ENCODE measurements around the gene NFYA. TPM values are rescaled to one million over a fixed set of nuclear protein-coding genes. Genes with fewer than 3 reads are reported as not detected.
"Not testable (repeated sequence)": the region's sequence is repeated elsewhere in the genome, so short reads cannot be mapped to it uniquely, and the experiment has no call there.

The NFYA gene
- polyA plus RNA-seq, 1 donor, result 29.3 TPM

DNA sequence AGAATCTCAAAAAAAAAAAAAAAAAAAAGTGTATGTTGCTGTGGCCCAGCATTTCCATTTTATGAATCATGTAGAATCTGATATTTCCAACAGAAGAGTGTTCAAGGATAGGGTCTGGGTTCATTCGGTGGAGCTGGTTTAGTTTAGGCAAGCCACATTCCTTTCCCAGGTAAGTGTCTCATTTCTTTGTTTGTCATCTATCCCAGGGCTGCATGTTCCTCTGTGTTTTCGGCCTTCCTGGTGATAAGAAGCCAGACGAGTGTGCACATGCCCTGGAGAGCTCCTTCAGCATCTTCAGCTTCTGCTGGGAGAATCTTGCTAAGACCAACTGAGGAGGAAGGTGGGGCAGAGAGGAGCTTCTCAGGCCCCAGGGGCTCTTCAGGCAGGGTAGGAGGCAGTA, 38.2 kb downstream of the NFYA start:
- Histone ChIP-seq H3K4me3 (ENCODE audit: low read length) (no peak overlapping the region), H3K27me3 (ENCODE audit: control insufficient read depth, insufficient read depth, low read length) (no peaks in the 10 kb centered on the region), H3K9me3 (ENCODE audit: control insufficient read depth, low read depth, low read length) (no peaks in the 10 kb centered on the region), H3K4me1 (ENCODE audit: control insufficient read depth, insufficient read depth, low read length) (no peaks in the 10 kb centered on the region), H3K36me3 (ENCODE audit: control insufficient read depth, insufficient read depth, low read length) (no peaks in the 10 kb centered on the region), H3K27ac (ENCODE audit: low read length) (no peak overlapping the region)
- no peak for DNase-seq
- no CpG with 5 or more reads among the region's 3 CpGs for WGBS (ENCODE audit: insufficient coverage, low lambda C conversion rate)

DNA sequence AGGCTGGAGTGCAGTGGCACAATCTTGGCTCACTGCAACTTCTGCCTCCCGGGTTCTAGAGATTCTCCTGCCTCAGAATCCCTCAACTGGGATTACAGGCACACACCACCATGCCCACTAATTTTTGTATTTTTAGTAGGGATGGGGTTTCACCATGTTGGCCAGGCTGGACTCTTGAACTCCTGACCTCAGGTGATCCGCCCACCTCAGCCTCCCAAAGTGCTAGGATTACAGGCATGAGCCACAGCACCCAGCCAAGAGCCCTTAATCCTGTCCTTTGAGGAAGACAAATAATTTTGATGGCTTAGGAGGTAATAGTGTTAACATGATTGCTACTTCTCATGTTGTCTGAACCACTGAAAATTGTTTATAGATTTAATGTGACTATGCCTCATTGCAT, 42.3 kb downstream of the NFYA start:
- H3K4me3 ChIP-seq (ENCODE audit: low read length); H3K27me3 ChIP-seq (ENCODE audit: control insufficient read depth, insufficient read depth, low read length); H3K36me3 ChIP-seq (ENCODE audit: control insufficient read depth, insufficient read depth, low read length); DNase-seq; H3K27ac ChIP-seq (ENCODE audit: low read length); H3K4me1 ChIP-seq (ENCODE audit: control insufficient read depth, insufficient read depth, low read length); H3K9me3 ChIP-seq (ENCODE audit: control insufficient read depth, low read depth, low read length): not testable (repeated sequence)
- no CpG with 5 or more reads among the region's 2 CpGs for WGBS (ENCODE audit: insufficient coverage, low lambda C conversion rate)

DNA sequence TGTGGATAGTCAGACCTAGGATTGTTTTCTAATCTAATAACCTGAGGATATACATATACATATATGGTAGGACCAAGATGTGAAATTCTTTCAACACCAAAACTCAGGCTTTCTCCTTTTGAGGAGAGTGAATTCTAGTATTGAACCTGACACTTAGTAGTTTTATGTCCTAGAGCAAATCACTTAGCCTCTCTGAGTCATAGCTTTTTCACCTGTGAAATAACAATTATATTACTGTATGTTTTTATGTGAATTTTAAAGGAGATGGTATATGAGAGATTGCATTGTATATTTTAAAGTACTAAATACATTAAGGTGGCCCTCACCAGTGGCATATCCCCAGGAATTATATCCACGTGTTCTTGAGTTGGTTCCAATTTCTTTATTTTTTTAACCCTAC, 46.7 kb downstream of the NFYA start:
- no peak for DNase-seq
- Histone ChIP-seq H3K4me3 (ENCODE audit: low read length) (no peak overlapping the region), H3K4me1 (ENCODE audit: control insufficient read depth, insufficient read depth, low read length) (no peaks in the 10 kb centered on the region), H3K36me3 (ENCODE audit: control insufficient read depth, insufficient read depth, low read length) (peaks cover 3% of the 10 kb centered on the region), H3K27ac (ENCODE audit: low read length) (no peak overlapping the region), H3K27me3 (ENCODE audit: control insufficient read depth, insufficient read depth, low read length) (no peaks in the 10 kb centered on the region), H3K9me3 (ENCODE audit: control insufficient read depth, low read depth, low read length) (no peaks in the 10 kb centered on the region)
- 78% methylated on average over 1 of the region's 1 CpG for WGBS (ENCODE audit: insufficient coverage, low lambda C conversion rate)

DNA sequence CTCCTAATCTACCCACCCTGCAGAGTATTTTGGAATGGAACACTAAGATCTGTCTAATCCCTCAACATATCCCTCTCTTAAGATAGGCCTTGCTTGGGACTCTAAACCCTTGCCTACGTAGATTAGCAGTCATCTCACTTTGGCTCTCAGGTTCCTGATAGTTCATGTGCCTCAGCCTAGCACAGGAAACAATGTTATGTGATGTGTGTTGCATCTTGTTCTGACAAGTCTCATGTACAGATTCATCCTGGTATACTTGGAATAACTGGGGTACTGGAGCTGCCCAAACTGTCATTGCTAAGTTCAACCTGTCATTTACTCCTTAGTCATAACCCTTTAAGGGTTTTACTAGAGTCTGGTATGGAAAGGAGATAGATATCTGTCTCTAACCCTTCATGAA, 47.3 kb downstream of the NFYA start:
- no CpG with 5 or more reads among the region's 1 CpG for WGBS (ENCODE audit: insufficient coverage, low lambda C conversion rate)
- H3K27ac ChIP-seq (ENCODE audit: low read length), result no peak overlapping the region
- no peak overlapping the region for H3K4me3 ChIP-seq (ENCODE audit: low read length)

DNA sequence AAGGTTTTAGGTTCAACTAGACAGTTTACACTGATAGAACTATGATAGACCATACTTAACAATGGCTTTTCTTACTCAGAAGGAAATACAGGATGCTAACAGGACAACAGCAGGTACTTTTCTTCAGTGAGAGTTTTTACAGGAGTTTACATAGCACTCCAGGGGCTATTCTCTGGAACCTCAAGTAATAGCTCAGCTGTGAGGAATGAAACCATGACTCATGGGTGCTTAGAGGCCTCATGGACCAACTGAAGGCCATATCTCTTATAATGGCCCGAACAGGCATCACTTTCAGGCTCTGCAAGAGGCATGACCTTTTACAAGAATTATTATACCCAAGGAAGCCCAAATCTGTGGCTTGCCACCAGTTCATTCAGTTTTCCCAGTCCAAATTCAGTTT, 49.6 kb downstream of the NFYA start:
- no peak for DNase-seq
- Histone ChIP-seq H3K27ac (ENCODE audit: low read length) (no peak overlapping the region), H3K27me3 (ENCODE audit: control insufficient read depth, insufficient read depth, low read length) (no peaks in the 10 kb centered on the region), H3K36me3 (ENCODE audit: control insufficient read depth, insufficient read depth, low read length) (peaks cover 3% of the 10 kb centered on the region), H3K4me3 (ENCODE audit: low read length) (no peak overlapping the region), H3K9me3 (ENCODE audit: control insufficient read depth, low read depth, low read length) (no peaks in the 10 kb centered on the region), H3K4me1 (ENCODE audit: control insufficient read depth, insufficient read depth, low read length) (no peaks in the 10 kb centered on the region)
- no CpG with 5 or more reads among the region's 1 CpG for WGBS (ENCODE audit: insufficient coverage, low lambda C conversion rate)

More for the DNA sequence above, 47.3 kb downstream of the NFYA start:
- no peak for DNase-seq
- Histone ChIP-seq H3K27me3 (ENCODE audit: control insufficient read depth, insufficient read depth, low read length) (no peaks in the 10 kb centered on the region), H3K36me3 (ENCODE audit: control insufficient read depth, insufficient read depth, low read length) (peaks cover 3% of the 10 kb centered on the region), H3K4me1 (ENCODE audit: control insufficient read depth, insufficient read depth, low read length) (no peaks in the 10 kb centered on the region), H3K9me3 (ENCODE audit: control insufficient read depth, low read depth, low read length) (no peaks in the 10 kb centered on the region)

DNA sequence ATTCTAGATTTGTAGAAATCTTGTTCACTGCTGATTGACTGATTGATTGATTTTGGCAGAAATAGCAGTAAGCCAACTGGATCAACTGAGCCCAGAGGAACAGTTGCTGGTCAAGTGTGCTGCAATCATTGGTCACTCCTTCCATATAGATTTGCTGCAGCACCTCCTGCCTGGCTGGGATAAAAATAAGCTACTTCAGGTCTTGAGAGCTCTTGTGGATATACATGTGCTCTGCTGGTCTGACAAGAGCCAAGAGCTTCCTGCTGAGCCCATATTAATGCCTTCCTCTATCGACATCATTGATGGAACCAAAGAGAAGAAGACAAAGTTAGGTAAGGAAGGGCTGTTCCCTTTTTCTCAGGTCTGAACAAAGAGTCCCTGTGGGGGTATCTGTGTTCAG, 50.1 kb downstream of the NFYA start:
- H3K36me3 ChIP-seq (ENCODE audit: control insufficient read depth, insufficient read depth, low read length), result peaks cover 3% of the 10 kb centered on the region
- H3K27me3 ChIP-seq (ENCODE audit: control insufficient read depth, insufficient read depth, low read length), result no peaks in the 10 kb centered on the region
- no peak for DNase-seq
- H3K4me1 ChIP-seq (ENCODE audit: control insufficient read depth, insufficient read depth, low read length), result no peaks in the 10 kb centered on the region
- no peak overlapping the region for H3K4me3 ChIP-seq (ENCODE audit: low read length)
- WGBS (ENCODE audit: insufficient coverage, low lambda C conversion rate), result no CpG with 5 or more reads among the region's 1 CpG
- no peaks in the 10 kb centered on the region for H3K9me3 ChIP-seq (ENCODE audit: control insufficient read depth, low read depth, low read length)
- H3K27ac ChIP-seq (ENCODE audit: low read length), result no peak overlapping the region

DNA sequence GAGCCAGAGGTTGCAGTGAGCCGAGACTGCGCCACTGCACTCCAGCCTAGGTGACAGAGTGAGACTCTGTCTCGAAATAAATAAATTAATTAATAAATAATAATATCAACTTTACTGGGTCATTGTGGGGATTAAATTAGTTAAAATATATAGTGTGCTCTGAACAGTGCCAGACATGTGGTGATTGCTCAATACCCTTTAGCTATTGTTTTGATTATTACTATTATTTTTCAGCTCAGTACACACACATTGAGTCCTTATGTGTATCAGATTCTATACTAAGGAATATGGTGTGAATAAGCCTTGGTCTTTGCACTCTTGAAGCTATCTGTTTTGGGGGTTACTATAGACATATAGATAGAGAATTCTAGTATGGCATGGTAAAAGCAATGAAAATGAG, 52.5 kb downstream of the NFYA start:
- no peaks in the 10 kb centered on the region for H3K9me3 ChIP-seq (ENCODE audit: control insufficient read depth, low read depth, low read length)
- no peaks in the 10 kb centered on the region for H3K27me3 ChIP-seq (ENCODE audit: control insufficient read depth, insufficient read depth, low read length)
- H3K36me3 ChIP-seq (ENCODE audit: control insufficient read depth, insufficient read depth, low read length), result peaks cover 3% of the 10 kb centered on the region
- no peak for DNase-seq
- H3K4me3 ChIP-seq (ENCODE audit: low read length), result no peak overlapping the region
- WGBS (ENCODE audit: insufficient coverage, low lambda C conversion rate), result 100% methylated on average over 1 of the region's 3 CpGs
- no peak overlapping the region for H3K27ac ChIP-seq (ENCODE audit: low read length)
- H3K4me1 ChIP-seq (ENCODE audit: control insufficient read depth, insufficient read depth, low read length), result no peaks in the 10 kb centered on the region

DNA sequence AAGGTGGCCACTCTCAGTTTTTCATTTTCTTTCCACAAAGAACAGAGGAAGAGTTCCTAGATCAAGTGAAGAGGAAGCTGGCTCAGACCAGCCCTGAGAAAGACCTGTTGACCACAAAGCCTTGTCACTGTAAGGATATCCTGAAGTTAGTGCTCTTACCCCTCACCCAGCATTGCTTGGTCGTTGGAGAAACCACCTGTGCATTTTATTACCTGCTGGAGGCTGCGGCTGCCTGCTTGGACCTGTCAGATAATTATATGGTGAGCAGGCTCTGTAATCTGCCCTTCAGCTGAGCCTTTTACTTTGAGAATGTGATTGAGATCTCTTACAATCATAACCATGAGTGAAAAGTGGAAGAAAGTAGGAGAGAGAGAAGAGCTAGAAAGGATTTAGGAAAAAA, 59.5 kb downstream of the NFYA start:
- no peaks in the 10 kb centered on the region for H3K9me3 ChIP-seq (ENCODE audit: control insufficient read depth, low read depth, low read length)
- H3K4me1 ChIP-seq (ENCODE audit: control insufficient read depth, insufficient read depth, low read length), result no peaks in the 10 kb centered on the region
- H3K27me3 ChIP-seq (ENCODE audit: control insufficient read depth, insufficient read depth, low read length), result no peaks in the 10 kb centered on the region
- H3K27ac ChIP-seq (ENCODE audit: low read length), result no peak overlapping the region
- WGBS (ENCODE audit: insufficient coverage, low lambda C conversion rate), result no CpG with 5 or more reads among the region's 2 CpGs
- H3K4me3 ChIP-seq (ENCODE audit: low read length), result no peak overlapping the region
- H3K36me3 ChIP-seq (ENCODE audit: control insufficient read depth, insufficient read depth, low read length), result no peaks in the 10 kb centered on the region
- DNase-seq, result no peak

DNA sequence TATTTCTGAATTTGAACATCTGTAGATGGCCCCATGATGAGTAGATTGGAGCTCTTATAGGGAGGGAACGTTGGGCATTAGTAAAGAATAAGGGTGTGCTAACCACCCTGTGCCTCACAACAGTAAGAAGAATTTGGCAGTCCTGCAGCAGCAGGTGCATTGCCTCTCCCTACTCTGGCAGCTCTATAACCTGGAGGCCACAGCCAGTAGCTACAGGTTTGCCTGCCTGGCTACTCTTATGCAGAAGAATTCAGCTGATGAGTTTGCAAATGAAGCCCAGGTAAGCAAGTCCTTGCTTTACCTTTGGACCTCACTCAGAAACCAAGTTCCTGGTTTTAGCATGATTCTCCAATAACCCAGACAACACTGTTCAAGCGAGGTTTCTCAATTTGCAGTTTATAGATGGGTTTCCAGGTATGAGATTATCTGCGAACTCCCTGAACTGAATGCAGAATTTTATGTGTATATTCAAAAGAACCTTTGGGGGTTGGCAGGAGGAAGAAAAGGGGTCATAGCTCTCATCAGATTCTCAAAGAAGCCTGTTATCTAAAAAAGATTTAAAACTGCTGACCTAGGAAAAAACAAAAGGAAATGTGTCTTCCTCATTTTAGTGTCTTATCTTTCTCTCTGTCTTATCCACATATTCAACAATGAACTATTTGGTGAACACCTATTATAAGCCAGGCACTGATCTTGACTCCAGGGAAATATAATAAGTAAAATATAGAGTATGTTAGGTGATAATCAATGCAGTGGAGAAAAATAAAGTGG, 62.5 kb downstream of the NFYA start:
- no peaks in the 10 kb centered on the region for H3K4me1 ChIP-seq (ENCODE audit: control insufficient read depth, insufficient read depth, low read length)
- no peak overlapping the region for H3K27ac ChIP-seq (ENCODE audit: low read length)
- no peak overlapping the region for H3K4me3 ChIP-seq (ENCODE audit: low read length)
- no peaks in the 10 kb centered on the region for H3K27me3 ChIP-seq (ENCODE audit: control insufficient read depth, insufficient read depth, low read length)
- DNase-seq, result peak; percentile 3 to 5
- no CpG with 5 or more reads among the region's 3 CpGs for WGBS (ENCODE audit: insufficient coverage, low lambda C conversion rate)
- no peaks in the 10 kb centered on the region for H3K9me3 ChIP-seq (ENCODE audit: control insufficient read depth, low read depth, low read length)
- H3K36me3 ChIP-seq (ENCODE audit: control insufficient read depth, insufficient read depth, low read length), result no peaks in the 10 kb centered on the region

DNA sequence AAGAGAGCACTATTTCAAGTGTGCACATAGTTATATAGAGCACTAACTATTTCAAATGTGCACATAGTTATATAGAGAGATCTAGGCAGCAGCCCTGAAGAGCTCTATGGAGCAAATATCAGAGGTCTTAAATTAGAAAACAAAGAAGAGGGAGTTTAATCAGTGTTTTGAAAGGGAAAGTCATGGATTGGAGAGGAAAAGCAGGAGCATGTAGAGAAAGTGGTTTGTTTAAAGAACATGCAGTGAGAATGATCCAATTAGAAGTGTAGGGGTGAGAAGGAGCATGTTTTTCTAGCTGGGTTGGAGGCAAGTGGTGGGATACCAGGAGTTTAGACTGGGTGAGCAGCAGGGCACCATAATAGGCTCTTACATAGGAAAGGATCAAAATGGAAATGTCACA, 64.1 kb downstream of the NFYA start:
- H3K9me3 ChIP-seq (ENCODE audit: control insufficient read depth, low read depth, low read length), result no peaks in the 10 kb centered on the region
- no peaks in the 10 kb centered on the region for H3K4me1 ChIP-seq (ENCODE audit: control insufficient read depth, insufficient read depth, low read length)
- H3K4me3 ChIP-seq (ENCODE audit: low read length), result no peak overlapping the region
- H3K36me3 ChIP-seq (ENCODE audit: control insufficient read depth, insufficient read depth, low read length), result no peaks in the 10 kb centered on the region
- DNase-seq, result no peak
- H3K27ac ChIP-seq (ENCODE audit: low read length), result no peak overlapping the region
- no peaks in the 10 kb centered on the region for H3K27me3 ChIP-seq (ENCODE audit: control insufficient read depth, insufficient read depth, low read length)

DNA sequence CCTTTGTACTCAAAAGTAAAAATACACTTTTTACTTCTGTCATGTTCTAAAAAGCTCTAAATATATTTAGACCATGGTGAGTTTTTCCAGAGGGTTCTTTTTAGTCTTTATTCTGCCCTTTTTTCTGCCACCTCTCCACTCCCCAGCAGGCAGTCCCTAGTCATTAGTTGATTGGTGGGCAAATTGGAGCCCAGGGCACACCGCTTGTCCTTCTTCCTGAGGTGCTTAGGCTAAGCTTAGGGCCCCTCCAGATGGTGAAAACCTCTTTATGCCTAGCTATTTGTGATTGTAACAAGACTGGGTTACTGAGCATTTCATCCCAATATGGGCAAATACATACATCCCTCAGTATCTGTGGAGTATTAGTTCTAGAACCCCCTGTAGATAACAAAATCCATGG, 75.1 kb downstream of the NFYA start:
- no CpG with 5 or more reads among the region's 1 CpG for WGBS (ENCODE audit: insufficient coverage, low lambda C conversion rate)
- DNase-seq, result no peak
- Histone ChIP-seq H3K27me3 (ENCODE audit: control insufficient read depth, insufficient read depth, low read length) (no peaks in the 10 kb centered on the region), H3K27ac (ENCODE audit: low read length) (no peak overlapping the region), H3K36me3 (ENCODE audit: control insufficient read depth, insufficient read depth, low read length) (no peaks in the 10 kb centered on the region), H3K4me1 (ENCODE audit: control insufficient read depth, insufficient read depth, low read length) (no peaks in the 10 kb centered on the region), H3K9me3 (ENCODE audit: control insufficient read depth, low read depth, low read length) (no peaks in the 10 kb centered on the region), H3K4me3 (ENCODE audit: low read length) (no peak overlapping the region)
